Thymus (tissue), 11 donors: ENCODE data around the gene ATF6. TPM values are rescaled to one million over a fixed set of nuclear protein-coding genes. Genes with fewer than 3 reads are reported as not detected.

Experiments used
- DNase-seq, 9 donors: peaks; one replicate each; pipeline ENCODE4 v3.0.0-alpha.2; 2013; ENCODE audit warnings: low spot score in 9 of 9, low read depth in 6 of 9, missing footprints in 1 of 9
- H3K27ac ChIP-seq, 2 donors: one replicate each; pipeline ENCODE4 v1.5.1; 2013; ENCODE audit warnings: control low read depth in 1 of 2, low read depth in 1 of 2, low read length in 1 of 2, mild to moderate bottlenecking in 1 of 2, moderate library complexity in 1 of 2
- H3K27me3 ChIP-seq, 2 donors: one replicate each; pipeline ENCODE4 v1.5.1; 2013; ENCODE audit warnings: low read length in 1 of 2; ENCODE audit not compliant: control insufficient read depth in 2 of 2, insufficient read depth in 1 of 2
- H3K36me3 ChIP-seq, 2 donors: one replicate each; pipeline ENCODE4 v1.5.1; 2013; ENCODE audit warnings: low read length in 1 of 2, mild to moderate bottlenecking in 1 of 2, moderate library complexity in 1 of 2; ENCODE audit not compliant: control insufficient read depth in 2 of 2, insufficient read depth in 2 of 2
- H3K4me1 ChIP-seq, 2 donors: one replicate each; pipeline ENCODE4 v1.5.1; 2013; ENCODE audit warnings: low read length in 2 of 2; ENCODE audit not compliant: control insufficient read depth in 2 of 2, insufficient read depth in 2 of 2
- H3K4me3 ChIP-seq, 2 donors: one replicate each; pipeline ENCODE4 v1.5.1; 2013; ENCODE audit warnings: low read length in 2 of 2, control low read depth in 1 of 2, mild to moderate bottlenecking in 1 of 2
- H3K9me3 ChIP-seq, 2 donors: one replicate each; pipeline ENCODE4 v1.5.1; 2013; ENCODE audit warnings: low read length in 1 of 2, mild to moderate bottlenecking in 1 of 2; ENCODE audit not compliant: control insufficient read depth in 2 of 2, insufficient read depth in 1 of 2
- WGBS: extraction: QIAGEN DNeasy Blood & Tissue Kit; methylation state at CpG from one replicate; pipeline ENCODE4 v1.1.7; 2013; 5-methylcytosine and 5-hydroxymethylcytosine counted together
- polyA plus RNA-seq: library from polyadenylated mRNA; stranded (reverse); fragments of 200-250 nt; gene quantifications from one replicate; pipeline ENCODE4 v1.2.3, GENCODE V29; 2013
- total RNA-seq: library from RNA; stranded (reverse); fragments of 120-200 nt; gene quantifications from one replicate; pipeline ENCODE4 v1.2.4, GENCODE V29; 2013
- donor health status: healthy.

The ATF6 gene
- total and polyA plus RNA-seq, 2 donors = 6.5 to 12.7 TPM

GRCh38 chr1:162010175-162010506 lies 244.0 kb downstream of the ATF6 start:
- 93% methylated on average over 3 of the region's 3 CpGs for WGBS
- Histone ChIP-seq H3K4me1 (no peaks in the 10 kb centered on the region), H3K27ac (no peak overlapping the region), H3K4me3 (no peak overlapping the region), H3K27me3 (no peaks in the 10 kb centered on the region), H3K36me3 (no peaks in the 10 kb centered on the region), H3K9me3 (no peaks in the 10 kb centered on the region)
- DNase-seq = no peak

DNA sequence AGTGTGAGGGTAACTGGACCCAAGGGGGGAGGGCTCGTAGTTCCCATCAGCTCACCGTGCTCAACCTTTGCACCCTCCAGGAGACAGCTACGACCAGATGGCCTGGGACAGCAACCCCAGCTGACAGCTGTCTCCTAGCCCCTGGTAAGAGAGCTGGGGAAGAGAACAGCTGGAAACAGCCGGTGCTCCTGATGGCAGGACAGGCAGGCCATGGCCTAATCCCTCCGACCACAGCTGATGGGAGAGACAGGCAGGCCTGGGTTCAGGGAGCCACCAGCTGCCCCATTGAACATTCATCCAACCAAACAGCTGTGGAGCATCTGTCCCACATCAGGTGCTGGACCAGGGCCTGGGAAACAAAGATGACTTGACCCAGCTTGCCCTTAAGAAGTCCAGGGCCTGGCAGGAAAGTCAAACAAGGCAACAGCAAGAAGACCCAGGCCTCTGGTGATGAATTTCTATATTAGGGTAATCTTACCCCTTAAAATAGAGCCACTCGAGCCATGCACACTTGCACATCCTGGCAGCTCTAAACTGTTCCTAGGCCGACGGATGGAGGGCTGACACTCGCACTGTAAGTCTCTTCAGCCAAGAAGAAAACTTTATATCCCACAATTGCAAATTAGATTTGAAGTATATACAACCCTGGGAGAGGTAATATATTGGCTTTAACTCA lies 245.4 kb downstream of the ATF6 start:
- no peak overlapping the region for H3K4me3 ChIP-seq
- H3K27ac ChIP-seq = no peak overlapping the region
- no peaks in the 10 kb centered on the region for H3K9me3 ChIP-seq
- no peaks in the 10 kb centered on the region for H3K27me3 ChIP-seq
- DNase-seq = no peak
- no peaks in the 10 kb centered on the region for H3K36me3 ChIP-seq
- no peaks in the 10 kb centered on the region for H3K4me1 ChIP-seq
- WGBS = 94% methylated on average over 9 of the region's 9 CpGs

- DNase-seq = no peak
- Histone ChIP-seq H3K9me3 (no peaks in the 10 kb centered on the region), H3K4me1 (no peaks in the 10 kb centered on the region), H3K27me3 (no peaks in the 10 kb centered on the region), H3K27ac (no peak overlapping the region), H3K36me3 (no peaks in the 10 kb centered on the region), H3K4me3 (no peak overlapping the region)
These were observed 247.2 kb downstream of the ATF6 start for GRCh38 chr1:162013289-162013688.

Other genes starting within 250 kb of the ATF6 start
- gene HSPA6, start 241.8 kb upstream of the ATF6 start, total RNA-seq = 1.1 TPM
- 12.3 TPM for gene HSPA6, start 241.8 kb upstream of the ATF6 start, polyA plus RNA-seq
- gene FCGR3A, start 216.5 kb upstream of the ATF6 start, total RNA-seq = 9.0 TPM
- gene FCGR3A, start 216.5 kb upstream of the ATF6 start, polyA plus RNA-seq = 41.1 TPM
- 2.0 TPM for gene FCGR3B, start 135.1 kb upstream of the ATF6 start, total RNA-seq
- gene FCGR3B, start 135.1 kb upstream of the ATF6 start, polyA plus RNA-seq = 1.9 TPM
- 1.3 TPM for gene FCGR2B, start 103.2 kb upstream of the ATF6 start, total RNA-seq
- gene FCGR2B, start 103.2 kb upstream of the ATF6 start, polyA plus RNA-seq = 10.9 TPM
- gene FCRLA, start 59.1 kb upstream of the ATF6 start, total RNA-seq = 2.4 TPM
- 11.5 TPM for gene FCRLA, start 59.1 kb upstream of the ATF6 start, polyA plus RNA-seq
- gene FCRLB, start 44.8 kb upstream of the ATF6 start, total RNA-seq = 0.28 TPM
- 0.84 TPM for gene FCRLB, start 44.8 kb upstream of the ATF6 start, polyA plus RNA-seq
- 22.6 TPM for gene DUSP12, start 16.5 kb upstream of the ATF6 start, total RNA-seq
- 28.2 TPM for gene DUSP12, start 16.5 kb upstream of the ATF6 start, polyA plus RNA-seq